HepG2 (cell line): Measurements from ENCODE around the gene ARMC5. TPM values are rescaled to one million over a fixed set of nuclear protein-coding genes. Genes with fewer than 3 reads are reported as not detected.
A peak's percentile ranks its signal among the peaks of the same experiment; 100 is the strongest.

Experiments
- ATAC-seq: fragments of 200-7000 bp; cut with Tn5 transposase; 3 replicates; pipeline ENCODE4 v1.9.1; 2020; ENCODE audit warnings: mild to moderate bottlenecking, moderate library complexity
- BruUV-seq: library from RNA; stranded (reverse); fragments of 400-500 nt; replicated peaks from 2 replicates; lab custom pipeline; 2021; lab: Mats Ljungman, UMichigan
- CTCF ChIA-PET: fragments of 300-600 bp; formaldehyde crosslinking; extraction: SDS; loops from one replicate; lab custom pipeline; 2021; ENCODE audit warnings: low total read pairs, inconsistent platforms, low intra/inter-chr PET ratio; lab: Yijun Ruan, JAX
- POLR2A ChIA-PET: fragments of 350-600 bp; sonication (Branson Sonifier 250); formaldehyde crosslinking; loops from one replicate; lab custom pipeline; 2020; ENCODE audit warnings: antibody characterized with exemption, inconsistent platforms; lab: Yijun Ruan, JAX
- DNase-seq: peaks from one replicate; pipeline ENCODE4 v3.0.0-alpha.2; 2015; ENCODE audit warnings: low spot score
- FAIRE-seq: peaks from 3 replicates; lab custom pipeline; 2011; peaks lifted over from hg19 to GRCh38; lab: Jason Lieb, UNC
- H2AFZ ChIP-seq: one replicate; pipeline ENCODE4 v1.6.1; 2011; ENCODE audit warnings: low read length, inconsistent platforms
- H3K27ac ChIP-seq: fragments of 300-600 bp; 3 replicates; pipeline ENCODE4 v1.8.0; 2011; ENCODE audit warnings: mixed run types, mild to moderate bottlenecking, mixed read lengths, low read length, inconsistent platforms; ENCODE audit not compliant: insufficient read depth; ENCODE audit errors: extremely low read length
- H3K27me3 ChIP-seq, 2 experiments: fragments of 200-600 bp in 1 of 2; 2 replicates in 1 of 2; 3 replicates in 1 of 2; pipeline versions ENCODE4 v1.6.0 to v1.8.0; 2011; ENCODE audit warnings: low read length in 2 of 2, mild to moderate bottlenecking in 2 of 2, moderate library complexity in 2 of 2, inconsistent platforms in 1 of 2; ENCODE audit not compliant: insufficient read depth in 2 of 2, control insufficient read depth in 1 of 2
- H3K36me3 ChIP-seq, 2 experiments: fragments of 200-600 bp in 1 of 2; replicated peaks in 1 of 2; 2 replicates in 1 of 2; 3 replicates in 1 of 2; pipeline versions ENCODE4 v1.5.1 to v1.8.0; 2011; ENCODE audit warnings: low read length in 2 of 2, inconsistent platforms in 1 of 2; ENCODE audit not compliant: insufficient read depth in 2 of 2, control insufficient read depth in 1 of 2
- H3K4me1 ChIP-seq: 2 replicates; pipeline ENCODE4 v1.5.1; 2012; ENCODE audit warnings: low read length, inconsistent platforms; ENCODE audit not compliant: insufficient read depth
- H3K4me2 ChIP-seq: 2 replicates; pipeline ENCODE4 v1.6.0; 2011; ENCODE audit warnings: low read depth, low read length, inconsistent platforms
- H3K4me3 ChIP-seq, 3 experiments: fragments of 200-600 bp in 1 of 3; sonication (generic), shearing (Covaris generic) in 1 of 3; replicated peaks in 1 of 3; 2 replicates each; pipeline ENCODE4 v1.5.1; 2011 to 2016; ENCODE audit warnings: low read length in 3 of 3, inconsistent platforms in 2 of 3, low read depth in 2 of 3, mild to moderate bottlenecking in 2 of 3, control low read depth in 1 of 3, mixed read lengths in 1 of 3; ENCODE audit not compliant: insufficient read depth in 1 of 3
- H3K79me2 ChIP-seq: one replicate; pipeline ENCODE4 v1.6.1; 2011; ENCODE audit warnings: low read length, inconsistent platforms; ENCODE audit not compliant: insufficient read depth
- H3K9ac ChIP-seq: 2 replicates; pipeline ENCODE4 v1.6.0; 2011; ENCODE audit warnings: mild to moderate bottlenecking, low read depth, low read length, inconsistent platforms; ENCODE audit not compliant: insufficient read depth
- H3K9me3 ChIP-seq: 2 replicates; pipeline ENCODE4 v1.5.1; 2012; ENCODE audit warnings: mild to moderate bottlenecking, low read length
- H4K20me1 ChIP-seq: 2 replicates; pipeline ENCODE4 v1.6.0; 2011; ENCODE audit warnings: inconsistent platforms, mild to moderate bottlenecking, low read length, moderate library complexity; ENCODE audit not compliant: insufficient read depth
- ARNTL ChIP-seq: sonication (generic); formaldehyde crosslinking; IDR thresholded peaks from 2 replicates; pipeline ENCODE4 v1.4.0; 2020; ENCODE audit warnings: mild to moderate bottlenecking, missing genetic modification reagents
- GLMP ChIP-seq: sonication (generic); formaldehyde crosslinking; IDR thresholded peaks from 2 replicates; pipeline ENCODE4 v1.9.0; 2021; ENCODE audit warnings: missing genetic modification reagents, mild to moderate bottlenecking, borderline replicate concordance
- SIN3B ChIP-seq: fragments of 150-350 bp; IDR thresholded peaks from 2 replicates; pipeline ENCODE4 v1.6.1; 2014; ENCODE audit warnings: low read length
- ZBTB38 ChIP-seq: sonication (generic); formaldehyde crosslinking; IDR thresholded peaks from 2 replicates; pipeline ENCODE4 v1.5.1; 2020; ENCODE audit warnings: mild to moderate bottlenecking, missing genetic modification reagents
- ZC3H4 ChIP-seq: sonication (generic); formaldehyde crosslinking; IDR thresholded peaks from 2 replicates; pipeline ENCODE4 v1.4.0; 2020; ENCODE audit warnings: missing genetic modification reagents, borderline replicate concordance
- WGBS: methylation state at CpG from one replicate; pipeline ENCODE4 v1.1.6; 2017; ENCODE audit warnings: low lambda C conversion rate; 5-methylcytosine and 5-hydroxymethylcytosine counted together
- in situ Hi-C: cut with HindIII; loops from 2 replicates; pipeline ENCODE4 v1.10.0; 2017; ENCODE audit warnings: low pct_unique_long_range_greater_than_20kb; ENCODE audit not compliant: extremely low pct_ligation_motif_present
- intact Hi-C: fragments of 100-400 bp; cut with micrococcal nuclease; formaldehyde crosslinking; loops from one replicate; pipeline ENCODE4 v1.10.0; 2022; ENCODE audit not compliant: unreplicated experiment
- polyA plus RNA-seq, 8 experiments: library from polyadenylated mRNA; depleted of rRNA in 3 of 8; stranded (reverse) in 7 of 8; unstranded in 1 of 8; fragments of >200 nt; fragmentation: Illumina TruSeq in 4 of 8; extraction: Trizol in 4 of 8; gene quantifications; 2 replicates each; pipeline versions ENCODE4 v1.2.1 to v1.2.3, GENCODE V29; 2011 to 2016; ENCODE audit warnings: low read depth in 4 of 8, missing spikeins in 1 of 8, mixed read lengths in 1 of 8; ENCODE audit not compliant: insufficient read depth in 1 of 8
- total RNA-seq, 5 experiments: library from RNA; depleted of rRNA; stranded (reverse); fragments of >200 nt; fragmentation: Illumina TruSeq; extraction: Trizol; gene quantifications; 2 replicates each; pipeline ENCODE4 v1.2.3, GENCODE V29; 2016; ENCODE audit warnings: low read depth in 1 of 5

ARMC5 gene
- total and polyA plus RNA-seq, 2 of the 13 experiments (the other 11 are each of a cell fraction or from before 2014, with no cell fraction given), result 10.8 to 22.3 TPM

- TF ChIP-seq SIN3B, result no peak
Observed at GRCh38 chr16:31440516-31441184, 18.7 kb upstream of the ARMC5 start (continued).

GRCh38 chr16:31441956-31442355 is 17.3 kb upstream of the ARMC5 start:
- Histone ChIP-seq H2AFZ (no peak overlapping the region), H3K9me3 (no peaks in the 10 kb centered on the region), H3K4me2 (0 out of 2 replicates have a peak overlapping the region, but pooled peaks have one; percentile 4), H3K79me2 (no peaks in the 10 kb centered on the region), H3K9ac (no peak overlapping the region), H3K4me1 (peaks cover 6% of the 10 kb centered on the region; the same call in 1 of the 2 replicates), H3K36me3 (no peaks in the 10 kb centered on the region), H4K20me1 (no peaks in the 10 kb centered on the region), H3K27ac (no peak overlapping the region), H3K27me3 (peaks cover 0 to 7% of the 10 kb centered on the region in 2 experiments; a peak in 1 of 5 replicates), H3K4me3 (0 out of 6 replicates have a peak overlapping the region, but pooled peaks of 1 of the 3 experiments have one; percentile 75)
- ChIA-PET CTCF (interaction anchor here (0.8 kb wide), 1 partner anchor 456 kb away, joined by 3 read pairs; no protein-coding TSS in a partner anchor), POLR2A (interaction anchor here (1.1 to 1.8 kb wide), 6 partner anchors 9 to 456 kb away, joined by 3 to 8 read pairs (median 6); partner anchors contain the start of genes ARMC5, ZNF646 and ZNF668)
- BruUV-seq, result no TSS peak
- in situ Hi-C loops (loop anchor here (25.0 kb wide), 1 partner anchor 230 kb away; the partner anchor contains the start of genes PYCARD, PYDC1 and TRIM72), intact Hi-C loops (loop anchor here (2.0 to 5.0 kb wide), 2 partner anchors 240 to 347 kb away; partner anchors contain the start of genes PYCARD and VKORC1)
- no peak for FAIRE-seq
- TF ChIP-seq ZBTB38 (CRISPR knock-in tag) (0 out of 2 replicates have a peak, but pooled peaks have one; percentile 31), ZC3H4 (no peak), GLMP (no peak), ARNTL (CRISPR knock-in tag) (peak; percentile 1; the same call in 1 of the 2 replicates)
- ATAC-seq, result no peak
- WGBS, result 80% methylated on average over 34 of the region's 34 CpGs
- no peak for DNase-seq
